Naive B cell (primary cell): ENCODE results near the gene SYNDIG1. TPM values are rescaled to one million over a fixed set of nuclear protein-coding genes. Genes with fewer than 3 reads are reported as not detected.

Experiments
- ATAC-seq, 2 donors: fragments of 150-1000 bp; cut with Tn5 transposase; 2 replicates each; pipeline ENCODE4 v1.10.0; 2021; ENCODE audit warnings: low read depth in 2 of 2, mild to moderate bottlenecking in 2 of 2, moderate library complexity in 2 of 2
- DNase-seq: peaks from one replicate; pipeline ENCODE4 v3.0.0; 2022
- H3K27ac Mint-ChIP-seq, 6 donors: one replicate each; pipeline ENCODE4 v1.8.0; 2020 to 2022; ENCODE audit warnings: mild to moderate bottlenecking in 6 of 6, mixed read lengths in 6 of 6, moderate library complexity in 5 of 6, inconsistent platforms in 2 of 6
- H3K27me3 Mint-ChIP-seq, 3 donors: one replicate each; pipeline ENCODE4 v1.8.0; 2021 to 2022; ENCODE audit warnings: mixed read lengths in 3 of 3, mild to moderate bottlenecking in 1 of 3
- H3K36me3 Mint-ChIP-seq, 2 donors: one replicate each; pipeline ENCODE4 v1.8.0; 2020 to 2022; ENCODE audit warnings: mixed read lengths in 2 of 2, inconsistent platforms in 1 of 2, mild to moderate bottlenecking in 1 of 2
- H3K4me1 Mint-ChIP-seq, 3 donors: one replicate each; pipeline ENCODE4 v1.8.0; 2020 to 2022; ENCODE audit warnings: mixed read lengths in 3 of 3, inconsistent platforms in 1 of 3, mild to moderate bottlenecking in 1 of 3, moderate library complexity in 1 of 3
- H3K4me3 Mint-ChIP-seq, 8 donors: one replicate each; pipeline ENCODE4 v1.8.0; 2020 to 2022; ENCODE audit warnings: mild to moderate bottlenecking in 8 of 8, mixed read lengths in 8 of 8, moderate library complexity in 8 of 8, inconsistent platforms in 2 of 8
- H3K9me3 Mint-ChIP-seq, 7 donors: one replicate each; pipeline ENCODE4 v1.8.0; 2020 to 2022; ENCODE audit warnings: mixed read lengths in 7 of 7, mild to moderate bottlenecking in 5 of 7, inconsistent platforms in 2 of 7, moderate library complexity in 1 of 7
- polyA plus RNA-seq, 6 donors: library from polyadenylated mRNA; unstranded; fragments of 300-500 nt; fragmentation: Illumina TruSeq; gene quantifications; one replicate each; pipeline ENCODE4 v1.2.3, GENCODE V29; 2021; ENCODE audit warnings: low read depth in 6 of 6

SYNDIG1 gene
- polyA plus RNA-seq, 6 donors from 2014 or later: not detected

- peaks cover 0 to 8% (median 0%) of the 10 kb centered on the region in 3 donors for H3K4me1 Mint-ChIP-seq
- no peak overlapping the region for H3K27ac Mint-ChIP-seq
- H3K9me3 Mint-ChIP-seq: no peaks in the 10 kb centered on the region
- DNase-seq (no peak), ATAC-seq (no peak)
- peak overlapping the region in 1 of 8 donors; percentile 35 for H3K4me3 Mint-ChIP-seq
- H3K36me3 Mint-ChIP-seq: no peaks in the 10 kb centered on the region
- peaks cover 44 to 63% (median 61%) of the 10 kb centered on the region in 3 donors for H3K27me3 Mint-ChIP-seq
These were observed 871 bp upstream of the SYNDIG1 start for GRCh38 chr20:24468401-24469115.

- peaks cover 0 to 8% (median 0%) of the 10 kb centered on the region in 3 donors for H3K4me1 Mint-ChIP-seq
- H3K9me3 Mint-ChIP-seq: no peaks in the 10 kb centered on the region
- H3K27me3 Mint-ChIP-seq: peaks cover 51 to 68% (median 64%) of the 10 kb centered on the region in 3 donors
- peak overlapping the region in 1 of 6 donors; percentile 39 for H3K27ac Mint-ChIP-seq
- H3K36me3 Mint-ChIP-seq: no peaks in the 10 kb centered on the region
- H3K4me3 Mint-ChIP-seq: peak overlapping the region in 1 of 8 donors; percentile 47
- DNase-seq: no peak
- no peak for ATAC-seq
These were observed 691 bp downstream of the SYNDIG1 start for GRCh38 chr20:24469894-24470745.

- H3K27me3 Mint-ChIP-seq: peaks cover 49 to 60% (median 59%) of the 10 kb centered on the region in 3 donors
- H3K4me1 Mint-ChIP-seq: peaks cover 0 to 8% (median 0%) of the 10 kb centered on the region in 3 donors
- no peaks in the 10 kb centered on the region for H3K9me3 Mint-ChIP-seq
- peak overlapping the region in 2 of 6 donors; percentile 7 to 39 for H3K27ac Mint-ChIP-seq
- peak overlapping the region in 3 of 8 donors; percentile 29 to 47 (median 46) for H3K4me3 Mint-ChIP-seq
- DNase-seq: no peak
- no peak for ATAC-seq
- H3K36me3 Mint-ChIP-seq: no peaks in the 10 kb centered on the region
These were observed 1.5 kb downstream of the SYNDIG1 start for GRCh38 chr20:24470746-24471582.

GRCh38 chr20:24472426-24472825 lies 3.0 kb downstream of the SYNDIG1 start:
- no peak for DNase-seq
- Mint-ChIP-seq H3K9me3 (no peaks in the 10 kb centered on the region), H3K36me3 (no peaks in the 10 kb centered on the region), H3K27me3 (peaks cover 39 to 48% (median 48%) of the 10 kb centered on the region in 3 donors), H3K4me1 (peaks cover 0 to 8% (median 0%) of the 10 kb centered on the region in 3 donors), H3K4me3 (no peak overlapping the region), H3K27ac (no peak overlapping the region)
- ATAC-seq: no peak

- DNase-seq: no peak
- Mint-ChIP-seq H3K27ac (no peak overlapping the region), H3K36me3 (no peaks in the 10 kb centered on the region), H3K9me3 (no peaks in the 10 kb centered on the region), H3K27me3 (peaks cover 36 to 38% (median 36%) of the 10 kb centered on the region in 3 donors), H3K4me3 (no peak overlapping the region), H3K4me1 (peaks cover 0 to 5% (median 0%) of the 10 kb centered on the region in 3 donors)
- ATAC-seq: no peak
These were observed 4.2 kb downstream of the SYNDIG1 start for GRCh38 chr20:24473435-24474223.

GRCh38 chr20:24477831-24478547 lies 8.6 kb downstream of the SYNDIG1 start:
- H3K27me3 Mint-ChIP-seq: peaks cover 24 to 32% (median 26%) of the 10 kb centered on the region in 3 donors
- no peaks in the 10 kb centered on the region for H3K4me1 Mint-ChIP-seq

GRCh38 chr20:24478584-24478983 lies 9.2 kb downstream of the SYNDIG1 start:
- peaks cover 20 to 30% (median 20%) of the 10 kb centered on the region in 3 donors for H3K27me3 Mint-ChIP-seq
- no peak overlapping the region for H3K27ac Mint-ChIP-seq
- DNase-seq (no peak), ATAC-seq (no peak)
- H3K4me3 Mint-ChIP-seq: no peak overlapping the region
- no peaks in the 10 kb centered on the region for H3K36me3 Mint-ChIP-seq
- H3K4me1 Mint-ChIP-seq: no peaks in the 10 kb centered on the region
- no peaks in the 10 kb centered on the region for H3K9me3 Mint-ChIP-seq

More at GRCh38 chr20:24477831-24478547, 8.6 kb downstream of the SYNDIG1 start:
- Mint-ChIP-seq H3K9me3 (no peaks in the 10 kb centered on the region), H3K27ac (no peak overlapping the region), H3K36me3 (no peaks in the 10 kb centered on the region), H3K4me3 (no peak overlapping the region)
- ATAC-seq: no peak
- DNase-seq: no peak

- no peak for ATAC-seq
- peaks cover 15 to 29% (median 18%) of the 10 kb centered on the region in 3 donors for H3K27me3 Mint-ChIP-seq
- H3K27ac Mint-ChIP-seq: no peak overlapping the region
- no peaks in the 10 kb centered on the region for H3K36me3 Mint-ChIP-seq
- no peaks in the 10 kb centered on the region for H3K9me3 Mint-ChIP-seq
- H3K4me3 Mint-ChIP-seq: no peak overlapping the region
- DNase-seq: no peak
- H3K4me1 Mint-ChIP-seq: no peaks in the 10 kb centered on the region
These were observed 9.7 kb downstream of the SYNDIG1 start for GRCh38 chr20:24479106-24479505.

GRCh38 chr20:24479595-24479994 lies 10.2 kb downstream of the SYNDIG1 start:
- no peaks in the 10 kb centered on the region for H3K9me3 Mint-ChIP-seq
- no peak overlapping the region for H3K4me3 Mint-ChIP-seq
- no peaks in the 10 kb centered on the region for H3K4me1 Mint-ChIP-seq
- H3K27ac Mint-ChIP-seq: no peak overlapping the region
- DNase-seq (no peak), ATAC-seq (no peak)
- H3K36me3 Mint-ChIP-seq: no peaks in the 10 kb centered on the region
- H3K27me3 Mint-ChIP-seq: peaks cover 10 to 24% (median 18%) of the 10 kb centered on the region in 3 donors

GRCh38 chr20:24480509-24480908 lies 11.1 kb downstream of the SYNDIG1 start:
- H3K36me3 Mint-ChIP-seq: no peaks in the 10 kb centered on the region
- peaks cover 4 to 19% (median 18%) of the 10 kb centered on the region in 3 donors for H3K27me3 Mint-ChIP-seq
- no peak for ATAC-seq
- DNase-seq: no peak
- no peaks in the 10 kb centered on the region for H3K9me3 Mint-ChIP-seq
- H3K4me1 Mint-ChIP-seq: no peaks in the 10 kb centered on the region
- no peak overlapping the region for H3K4me3 Mint-ChIP-seq
- no peak overlapping the region for H3K27ac Mint-ChIP-seq

- no peaks in the 10 kb centered on the region for H3K4me1 Mint-ChIP-seq
- ATAC-seq (no peak), DNase-seq (no peak)
- H3K4me3 Mint-ChIP-seq: no peak overlapping the region
- no peaks in the 10 kb centered on the region for H3K9me3 Mint-ChIP-seq
- no peaks in the 10 kb centered on the region for H3K36me3 Mint-ChIP-seq
- H3K27me3 Mint-ChIP-seq: peaks cover 4 to 22% (median 19%) of the 10 kb centered on the region in 3 donors
- H3K27ac Mint-ChIP-seq: no peak overlapping the region
These were observed 11.7 kb downstream of the SYNDIG1 start for GRCh38 chr20:24481173-24481572.
